T-helper 1 cell treated with Interleukin-12 subunit alpha and Interleukin-12 subunit beta and Interleukin-4 antibody, amounts not matched to agents 30 ng/mL and 1 ng/mL, for 36 hours (primary cell): Measurements from ENCODE around the gene TANK. TPM values are rescaled to one million over a fixed set of nuclear protein-coding genes. Genes with fewer than 3 reads are reported as not detected.

Experiments used
- intact Hi-C: fragments of 100-400 bp; cut with micrococcal nuclease; formaldehyde crosslinking; loops from one replicate; pipeline ENCODE4 v1.15.1; 2024
- total RNA-seq: library from RNA; stranded (reverse); gene quantifications from 2 replicates; pipeline ENCODE4 v1.2.3, GENCODE V29; 2022

TANK gene
- total RNA-seq, 1 donor from 2014 or later, result 236 TPM

GRCh38 chr2:161132384-161132783 lies 27.8 kb upstream of the TANK start:
- intact Hi-C loops, result loop anchor here (10.0 kb wide), 1 partner anchor 822 kb away; no protein-coding TSS in a partner anchor

- intact Hi-C loops, result loop anchor here (10.0 kb wide), 1 partner anchor 821 kb away; no protein-coding TSS in a partner anchor
Observed at GRCh38 chr2:161133366-161133765, 26.9 kb upstream of the TANK start.

GRCh38 chr2:161134547-161135518 lies 25.4 kb upstream of the TANK start:
- intact Hi-C loops, result loop anchor here (5.0 to 10.0 kb wide), 3 partner anchors 708 to 820 kb away; no protein-coding TSS in a partner anchor

GRCh38 chr2:161135951-161136593 lies 24.2 kb upstream of the TANK start:
- intact Hi-C loops, result loop anchor here (1.0 to 10.0 kb wide), 11 partner anchors 13 to 819 kb away; partner anchors contain the start of genes PSMD14 and TANK

GRCh38 chr2:161136696-161137324 lies 23.4 kb upstream of the TANK start:
- intact Hi-C loops, result loop anchor here (1.0 to 10.0 kb wide), 11 partner anchors 14 to 818 kb away; partner anchors contain the start of genes PSMD14 and TANK

GRCh38 chr2:161138429-161138828 lies 21.8 kb upstream of the TANK start:
- intact Hi-C loops, result loop anchor here (2.0 to 10.0 kb wide), 4 partner anchors 62 to 816 kb away; no protein-coding TSS in a partner anchor

GRCh38 chr2:161139098-161139987 lies 20.9 kb upstream of the TANK start:
- intact Hi-C loops, result loop anchor here (1.0 to 10.0 kb wide), 5 partner anchors 27 to 815 kb away; no protein-coding TSS in a partner anchor

GRCh38 chr2:161141033-161141432 lies 19.2 kb upstream of the TANK start:
- intact Hi-C loops, result no loop called here

- intact Hi-C loops, result no loop called here
Observed at GRCh38 chr2:161146209-161146775, 13.9 kb upstream of the TANK start.

- intact Hi-C loops, result no loop called here
Observed at GRCh38 chr2:161146996-161147395, 13.2 kb upstream of the TANK start.

GRCh38 chr2:161147856-161148255 lies 12.4 kb upstream of the TANK start:
- intact Hi-C loops, result loop anchor here (1.0 kb wide), 1 partner anchor 8 kb away; no protein-coding TSS in a partner anchor

GRCh38 chr2:161150704-161151103 lies 9.5 kb upstream of the TANK start:
- intact Hi-C loops, result loop anchor here (5.0 kb wide), 1 partner anchor 558 kb away; no protein-coding TSS in a partner anchor

- intact Hi-C loops, result loop anchor here (1.0 to 5.0 kb wide), 3 partner anchors 8 to 560 kb away; partner anchors contain the start of gene TANK
Observed at GRCh38 chr2:161152302-161152701, 7.9 kb upstream of the TANK start.

GRCh38 chr2:161158882-161159281 lies 1.3 kb upstream of the TANK start:
- intact Hi-C loops, result no loop called here

GRCh38 chr2:161159456-161160225 lies 587 bp upstream of the TANK start:
- intact Hi-C loops, result loop anchor here (1.0 to 10.0 kb wide), 17 partner anchors 7 to 1875 kb away; partner anchors contain the start of genes DPP4, IFIH1, MARCHF7 and PSMD14

- intact Hi-C loops, result loop anchor here (2.0 to 10.0 kb wide), 10 partner anchors 70 to 1876 kb away; partner anchors contain the start of genes DPP4, IFIH1, MARCHF7 and RBMS1
Observed at GRCh38 chr2:161161074-161161706, 962 bp downstream of the TANK start.

- intact Hi-C loops, result loop anchor here (5.0 to 10.0 kb wide), 7 partner anchors 221 to 1879 kb away; partner anchors contain the start of genes DPP4, RBMS1 and WDSUB1
Observed at GRCh38 chr2:161163440-161163839, 3.2 kb downstream of the TANK start.

- intact Hi-C loops, result loop anchor here (5.0 to 10.0 kb wide), 7 partner anchors 221 to 1879 kb away; partner anchors contain the start of genes DPP4, RBMS1 and WDSUB1
Observed at GRCh38 chr2:161164161-161164560, 3.9 kb downstream of the TANK start.
